HL-60 (cell line): ENCODE measurements around the gene ACOXL.

ENCODE experiments used
- DNase-seq, 2 experiments: peaks; one replicate each; pipeline ENCODE4 v3.0.0-alpha.2; 2010 to 2020; ENCODE audit warnings: low read depth in 1 of 2, low spot score in 1 of 2
- H3K27ac ChIP-seq: fragments of 250-450 bp; sonication (Bioruptor Pico); replicated peaks from 2 replicates; pipeline ENCODE4 v1.5.1; 2020; ENCODE audit warnings: mild to moderate bottlenecking, moderate library complexity
- H3K27me3 ChIP-seq: fragments of 250-450 bp; sonication (Bioruptor Pico); 2 replicates; pipeline ENCODE4 v1.5.1; 2021; ENCODE audit warnings: mild to moderate bottlenecking, moderate library complexity; ENCODE audit not compliant: insufficient read depth, poor library complexity, severe bottlenecking
- H3K4me3 ChIP-seq: replicated peaks from 2 replicates; pipeline ENCODE4 v1.5.1; 2011; ENCODE audit warnings: mild to moderate bottlenecking, control low read depth, low read length; ENCODE audit not compliant: insufficient read depth
- CTCF ChIP-seq: IDR thresholded peaks from one replicate; pipeline ENCODE4 v1.5.1; 2011; ENCODE audit warnings: low read length, control low read depth, inconsistent platforms; ENCODE audit not compliant: insufficient read depth
- GABPA ChIP-seq: IDR thresholded peaks from 2 replicates; pipeline ENCODE4 v1.6.1; 2012; ENCODE audit warnings: low read depth
- POLR2AphosphoS5 ChIP-seq: IDR thresholded peaks from 2 replicates; pipeline ENCODE4 v1.6.1; 2012; ENCODE audit warnings: low read depth
- SPI1 ChIP-seq: IDR thresholded peaks from 2 replicates; pipeline ENCODE4 v1.6.1; 2012; ENCODE audit warnings: low read depth, mild to moderate bottlenecking, borderline replicate concordance
- TF ChIP-seq, protein P1 (sequence below): IDR thresholded peaks from 2 replicates; pipeline ENCODE4 v1.6.1; 2012; ENCODE audit warnings: low read depth; ENCODE audit not compliant: insufficient replicate concordance

ACOXL gene

GRCh38 chr2:110807522-110807921 is 75.1 kb downstream of the ACOXL start:
- peaks cover 5% of the 10 kb centered on the region for H3K27me3 ChIP-seq
- H3K4me3 ChIP-seq = no peak overlapping the region
- TF ChIP-seq, protein P1, sequence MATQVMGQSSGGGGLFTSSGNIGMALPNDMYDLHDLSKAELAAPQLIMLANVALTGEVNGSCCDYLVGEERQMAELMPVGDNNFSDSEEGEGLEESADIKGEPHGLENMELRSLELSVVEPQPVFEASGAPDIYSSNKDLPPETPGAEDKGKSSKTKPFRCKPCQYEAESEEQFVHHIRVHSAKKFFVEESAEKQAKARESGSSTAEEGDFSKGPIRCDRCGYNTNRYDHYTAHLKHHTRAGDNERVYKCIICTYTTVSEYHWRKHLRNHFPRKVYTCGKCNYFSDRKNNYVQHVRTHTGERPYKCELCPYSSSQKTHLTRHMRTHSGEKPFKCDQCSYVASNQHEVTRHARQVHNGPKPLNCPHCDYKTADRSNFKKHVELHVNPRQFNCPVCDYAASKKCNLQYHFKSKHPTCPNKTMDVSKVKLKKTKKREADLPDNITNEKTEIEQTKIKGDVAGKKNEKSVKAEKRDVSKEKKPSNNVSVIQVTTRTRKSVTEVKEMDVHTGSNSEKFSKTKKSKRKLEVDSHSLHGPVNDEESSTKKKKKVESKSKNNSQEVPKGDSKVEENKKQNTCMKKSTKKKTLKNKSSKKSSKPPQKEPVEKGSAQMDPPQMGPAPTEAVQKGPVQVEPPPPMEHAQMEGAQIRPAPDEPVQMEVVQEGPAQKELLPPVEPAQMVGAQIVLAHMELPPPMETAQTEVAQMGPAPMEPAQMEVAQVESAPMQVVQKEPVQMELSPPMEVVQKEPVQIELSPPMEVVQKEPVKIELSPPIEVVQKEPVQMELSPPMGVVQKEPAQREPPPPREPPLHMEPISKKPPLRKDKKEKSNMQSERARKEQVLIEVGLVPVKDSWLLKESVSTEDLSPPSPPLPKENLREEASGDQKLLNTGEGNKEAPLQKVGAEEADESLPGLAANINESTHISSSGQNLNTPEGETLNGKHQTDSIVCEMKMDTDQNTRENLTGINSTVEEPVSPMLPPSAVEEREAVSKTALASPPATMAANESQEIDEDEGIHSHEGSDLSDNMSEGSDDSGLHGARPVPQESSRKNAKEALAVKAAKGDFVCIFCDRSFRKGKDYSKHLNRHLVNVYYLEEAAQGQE = no peak
- TF ChIP-seq SPI1 (no peak), CTCF (no peak), GABPA (no peak), POLR2AphosphoS5 (no peak)
- no peak for DNase-seq
- H3K27ac ChIP-seq = no peak overlapping the region

DNA sequence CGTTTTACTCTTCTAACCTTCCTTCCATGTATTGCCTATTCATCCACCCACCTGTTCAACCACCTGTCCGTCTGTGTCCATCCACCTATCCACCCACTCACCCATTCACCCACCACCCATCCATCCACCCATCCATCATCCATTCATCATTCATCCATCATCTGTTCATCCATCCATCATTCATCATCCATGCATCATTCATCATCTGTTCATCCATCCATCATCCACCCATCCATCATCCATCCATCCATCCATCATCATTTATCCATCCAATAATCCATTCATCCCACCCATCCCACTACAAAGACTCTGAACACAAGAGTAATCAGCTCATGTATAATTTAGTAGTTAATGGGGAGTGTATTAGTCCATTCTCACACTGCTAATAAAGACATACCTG is 78.0 kb downstream of the ACOXL start:
- no peak for DNase-seq
- Histone ChIP-seq H3K27ac (no peak overlapping the region), H3K27me3 (no peaks in the 10 kb centered on the region), H3K4me3 (no peak overlapping the region)
- TF ChIP-seq, protein P1 = no peak
- TF ChIP-seq CTCF (no peak), GABPA (no peak), SPI1 (no peak), POLR2AphosphoS5 (no peak)

GRCh38 chr2:110812726-110813645 is 80.6 kb downstream of the ACOXL start:
- Histone ChIP-seq H3K27ac (no peak overlapping the region), H3K27me3 (no peaks in the 10 kb centered on the region), H3K4me3 (no peak overlapping the region)
- TF ChIP-seq GABPA (no peak), POLR2AphosphoS5 (no peak), CTCF (no peak)
- TF ChIP-seq, protein P1 = no peak
- no peak for DNase-seq
